Subcutaneous abdominal adipose tissue (tissue), 5 donors: ENCODE data around the gene BPIFB2.
"Not testable (repeated sequence)": the region's sequence is repeated elsewhere in the genome, so short reads cannot be mapped to it uniquely, and the experiment has no call there.

ENCODE experiments used
- H3K27ac ChIP-seq: one replicate; pipeline ENCODE4 v1.7.0; 2013; ENCODE audit warnings: low read depth, mild to moderate bottlenecking, inconsistent platforms, low read length, moderate library complexity
- H3K27me3 ChIP-seq, 5 donors: one replicate each; pipeline ENCODE4 v1.7.0; 2013; ENCODE audit warnings: low read length in 5 of 5, inconsistent platforms in 1 of 5; ENCODE audit not compliant: control insufficient read depth in 5 of 5, insufficient read depth in 4 of 5
- H3K36me3 ChIP-seq, 5 donors: one replicate each; pipeline ENCODE4 v1.7.0; 2013; ENCODE audit warnings: low read length in 5 of 5; ENCODE audit not compliant: control insufficient read depth in 5 of 5, insufficient read depth in 5 of 5
- H3K4me1 ChIP-seq, 5 donors: one replicate each; pipeline ENCODE4 v1.7.0; 2013; ENCODE audit warnings: low read length in 5 of 5, mild to moderate bottlenecking in 3 of 5, moderate library complexity in 1 of 5; ENCODE audit not compliant: control insufficient read depth in 5 of 5, insufficient read depth in 5 of 5
- H3K4me3 ChIP-seq, 5 donors: one replicate each; pipeline ENCODE4 v1.7.0; 2013; ENCODE audit warnings: low read length in 5 of 5, low read depth in 1 of 5
- H3K9ac ChIP-seq, 5 donors: one replicate each; pipeline ENCODE4 v1.7.0; 2013; ENCODE audit warnings: low read length in 5 of 5, mild to moderate bottlenecking in 4 of 5, moderate library complexity in 3 of 5
- H3K9me3 ChIP-seq, 5 donors: one replicate each; pipeline ENCODE4 v1.7.0; 2013; ENCODE audit warnings: low read length in 5 of 5; ENCODE audit not compliant: control insufficient read depth in 5 of 5
- donor health status: healthy.
- donor health status: healthy.
- donor health status: healthy.
- donor health status: healthy.
- donor health status: healthy.

BPIFB2 gene

GRCh38 chr20:33042430-33042829 lies 34.9 kb downstream of the BPIFB2 start:
- no peaks in the 10 kb centered on the region for H3K4me1 ChIP-seq
- H3K27ac ChIP-seq = no peak overlapping the region
- H3K9ac ChIP-seq = no peak overlapping the region
- no peaks in the 10 kb centered on the region for H3K27me3 ChIP-seq
- peaks cover 0 to 17% (median 15%) of the 10 kb centered on the region in 5 donors for H3K9me3 ChIP-seq
- no peak overlapping the region for H3K4me3 ChIP-seq
- no peaks in the 10 kb centered on the region for H3K36me3 ChIP-seq

- Histone ChIP-seq H3K4me1 (no peaks in the 10 kb centered on the region), H3K9ac (no peak overlapping the region), H3K27ac (no peak overlapping the region), H3K9me3 (peaks cover 0 to 18% (median 15%) of the 10 kb centered on the region in 5 donors), H3K27me3 (no peaks in the 10 kb centered on the region), H3K36me3 (no peaks in the 10 kb centered on the region), H3K4me3 (no peak overlapping the region)
Measured at GRCh38 chr20:33042983-33043730, 35.7 kb downstream of the BPIFB2 start.

GRCh38 chr20:33043731-33044181 lies 36.3 kb downstream of the BPIFB2 start:
- Histone ChIP-seq H3K27ac (no peak overlapping the region), H3K9me3 (peaks cover 0 to 18% (median 15%) of the 10 kb centered on the region in 5 donors), H3K4me1 (no peaks in the 10 kb centered on the region), H3K36me3 (no peaks in the 10 kb centered on the region), H3K9ac (no peak overlapping the region), H3K27me3 (no peaks in the 10 kb centered on the region), H3K4me3 (no peak overlapping the region)

- not testable (repeated sequence) for H3K27ac ChIP-seq, H3K4me1 ChIP-seq, H3K36me3 ChIP-seq, H3K9ac ChIP-seq, H3K4me3 ChIP-seq, H3K27me3 ChIP-seq
- peaks cover 0 to 18% (median 15%) of the 10 kb centered on the region in 5 donors for H3K9me3 ChIP-seq
Measured at GRCh38 chr20:33045129-33045721, 37.7 kb downstream of the BPIFB2 start.

GRCh38 chr20:33046412-33046811 lies 38.9 kb downstream of the BPIFB2 start:
- Histone ChIP-seq H3K27me3 (no peaks in the 10 kb centered on the region), H3K27ac (no peak overlapping the region), H3K4me1 (no peaks in the 10 kb centered on the region), H3K9me3 (peaks cover 0 to 18% (median 15%) of the 10 kb centered on the region in 5 donors), H3K4me3 (no peak overlapping the region), H3K9ac (no peak overlapping the region), H3K36me3 (no peaks in the 10 kb centered on the region)

- Histone ChIP-seq H3K4me3 (no peak overlapping the region), H3K9ac (no peak overlapping the region)
Measured at GRCh38 chr20:33051333-33051732, 43.8 kb downstream of the BPIFB2 start.

GRCh38 chr20:33053291-33054106 lies 46.0 kb downstream of the BPIFB2 start, which contains the start of gene BPIFB3:
Gene BPIFB3 (plus strand): TSS chr20:33053903. CDS start chr20:33055436, 1,533 bp downstream.
- Histone ChIP-seq H3K9me3 (no peaks in the 10 kb centered on the region), H3K4me1 (peaks cover 0 to 6% (median 4%) of the 10 kb centered on the region in 5 donors), H3K27me3 (peaks cover 0 to 12% (median 3%) of the 10 kb centered on the region in 5 donors), H3K36me3 (no peaks in the 10 kb centered on the region), H3K4me3 (no peak within 1 kb of the TSS), H3K9ac (no peak within 1 kb of the TSS), H3K27ac (no peak within 1 kb of the TSS)

More at GRCh38 chr20:33051333-33051732, 43.8 kb downstream of the BPIFB2 start:
- Histone ChIP-seq H3K9me3 (peaks cover 0 to 7% (median 1%) of the 10 kb centered on the region in 5 donors), H3K4me1 (no peaks in the 10 kb centered on the region), H3K27me3 (peaks cover 0 to 12% (median 3%) of the 10 kb centered on the region in 5 donors), H3K36me3 (no peaks in the 10 kb centered on the region), H3K27ac (no peak overlapping the region)

- H3K9ac ChIP-seq = no peak overlapping the region
- H3K27ac ChIP-seq = no peak overlapping the region
- H3K4me1 ChIP-seq = peaks cover 0 to 9% (median 4%) of the 10 kb centered on the region in 5 donors
- H3K36me3 ChIP-seq = no peaks in the 10 kb centered on the region
- peaks cover 0 to 12% (median 3%) of the 10 kb centered on the region in 5 donors for H3K27me3 ChIP-seq
- no peak overlapping the region for H3K4me3 ChIP-seq
- H3K9me3 ChIP-seq = no peaks in the 10 kb centered on the region
Measured at GRCh38 chr20:33054381-33054780, 46.9 kb downstream of the BPIFB2 start.

GRCh38 chr20:33054791-33055190 lies 47.3 kb downstream of the BPIFB2 start:
- Histone ChIP-seq H3K9me3 (no peaks in the 10 kb centered on the region), H3K27me3 (peaks cover 0 to 12% (median 3%) of the 10 kb centered on the region in 5 donors), H3K4me1 (peaks cover 0 to 9% (median 4%) of the 10 kb centered on the region in 5 donors), H3K4me3 (no peak overlapping the region), H3K36me3 (no peaks in the 10 kb centered on the region), H3K27ac (no peak overlapping the region), H3K9ac (no peak overlapping the region)
